KMS-11 (cell line): Measurements from ENCODE around the gene PDZD2.

ENCODE experiments used
- H2AFZ ChIP-seq: fragments of 200-600 bp; sonication (generic); 2 replicates; pipeline ENCODE4 v1.6.1; 2016; ENCODE audit warnings: antibody characterized with exemption, mixed run types, low read depth
- H3K27ac ChIP-seq: fragments of 200-600 bp; sonication (generic); 2 replicates; pipeline ENCODE4 v1.6.1; 2016; ENCODE audit warnings: mild to moderate bottlenecking, mixed run types
- H3K27me3 ChIP-seq: fragments of 200-600 bp; sonication (generic); 2 replicates; pipeline ENCODE4 v1.6.1; 2017; ENCODE audit warnings: mild to moderate bottlenecking, low read depth, mixed run types, moderate library complexity; ENCODE audit not compliant: insufficient read depth
- H3K36me3 ChIP-seq: fragments of 200-600 bp; sonication (generic); 2 replicates; pipeline ENCODE4 v1.6.1; 2017; ENCODE audit warnings: mild to moderate bottlenecking, mixed run types; ENCODE audit not compliant: insufficient read depth
- H3K4me1 ChIP-seq: fragments of 200-600 bp; sonication (generic); 2 replicates; pipeline ENCODE4 v1.6.1; 2016; ENCODE audit warnings: mild to moderate bottlenecking, low read depth, mixed run types; ENCODE audit not compliant: poor library complexity, severe bottlenecking
- H3K4me2 ChIP-seq: fragments of 200-600 bp; sonication (generic); 2 replicates; pipeline ENCODE4 v1.7.0; 2016; ENCODE audit warnings: mild to moderate bottlenecking, mixed run types
- H3K4me3 ChIP-seq: fragments of 200-600 bp; sonication (generic); IDR thresholded peaks from 2 replicates; pipeline ENCODE4 v1.6.1; 2017; ENCODE audit warnings: low read depth, low read length, mixed read lengths; ENCODE audit not compliant: insufficient read depth
- H3K79me2 ChIP-seq: fragments of 200-600 bp; sonication (generic); 2 replicates; pipeline ENCODE4 v1.6.1; 2016; ENCODE audit warnings: low read depth, mixed run types; ENCODE audit not compliant: insufficient read depth
- H3K9ac ChIP-seq: fragments of 200-600 bp; sonication (generic); 2 replicates; pipeline ENCODE4 v1.6.1; 2016; ENCODE audit warnings: mild to moderate bottlenecking, mixed run types
- H4K20me1 ChIP-seq: fragments of 200-600 bp; sonication (generic); 2 replicates; pipeline ENCODE4 v1.6.1; 2016; ENCODE audit warnings: mild to moderate bottlenecking, mixed run types; ENCODE audit not compliant: insufficient read depth
- CTCF ChIP-seq: fragments of 200-600 bp; sonication (generic); conservative IDR thresholded peaks from 2 replicates; pipeline ENCODE4 v1.6.1; 2017; ENCODE audit warnings: low read depth, mild to moderate bottlenecking, antibody characterized with exemption, low read length, moderate library complexity, mixed read lengths

The PDZD2 gene

DNA sequence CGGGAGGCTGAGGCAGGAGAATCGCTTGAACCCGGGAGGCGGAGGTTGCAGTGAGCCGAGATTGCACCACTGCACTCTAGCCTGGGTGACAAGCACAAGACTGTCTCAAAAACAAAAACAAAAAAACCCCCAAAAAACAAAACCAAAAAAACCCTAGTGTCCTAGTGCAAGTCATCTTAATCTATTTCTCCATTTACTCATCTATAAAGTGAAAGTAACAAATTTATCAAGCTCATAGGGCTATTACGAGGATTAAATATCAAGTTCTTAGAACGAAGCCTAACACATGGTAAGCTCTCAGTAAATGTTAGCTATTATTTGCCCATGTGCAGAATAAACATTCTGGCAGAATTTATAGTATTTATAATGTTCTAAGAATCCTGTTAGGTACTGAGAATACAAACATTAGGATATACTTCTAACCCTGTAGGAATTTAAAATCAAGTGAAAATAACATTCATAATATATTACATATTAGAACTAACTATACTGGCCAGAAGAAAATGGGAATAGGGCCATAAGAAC lies 490.2 kb downstream of the PDZD2 start:
- Histone ChIP-seq H2AFZ (no peak overlapping the region), H3K36me3 (0 out of 2 replicates have a peak, but pooled peaks cover 5% of the 10 kb centered on the region), H3K27me3 (no peaks in the 10 kb centered on the region), H3K79me2 (no peaks in the 10 kb centered on the region; the same call in 1 of the 2 replicates), H3K27ac (no peak overlapping the region), H3K4me3 (no peak overlapping the region), H4K20me1 (no peaks in the 10 kb centered on the region), H3K4me2 (no peak overlapping the region), H3K9ac (no peak overlapping the region), H3K4me1 (no peaks in the 10 kb centered on the region)
- TF ChIP-seq CTCF: no peak

- no peaks in the 10 kb centered on the region for H4K20me1 ChIP-seq
- H3K4me3 ChIP-seq: no peak overlapping the region
- no peak overlapping the region for H3K27ac ChIP-seq
- H3K4me2 ChIP-seq: no peak overlapping the region
- no peaks in the 10 kb centered on the region for H3K4me1 ChIP-seq
- no peak for TF ChIP-seq CTCF
- no peak overlapping the region for H3K9ac ChIP-seq
- H3K27me3 ChIP-seq: no peaks in the 10 kb centered on the region
- H3K79me2 ChIP-seq: no peaks in the 10 kb centered on the region; the same call in 1 of the 2 replicates
- H2AFZ ChIP-seq: no peak overlapping the region
- H3K36me3 ChIP-seq: peaks cover 8% of the 10 kb centered on the region; the same call in 1 of the 2 replicates
These were observed 491.9 kb downstream of the PDZD2 start for GRCh38 chr5:32130865-32131264.

GRCh38 chr5:32131604-32132003 lies 492.7 kb downstream of the PDZD2 start:
- H3K27me3 ChIP-seq: no peaks in the 10 kb centered on the region
- H3K27ac ChIP-seq: no peak overlapping the region
- H2AFZ ChIP-seq: no peak overlapping the region
- no peak overlapping the region for H3K4me3 ChIP-seq
- H3K4me2 ChIP-seq: no peak overlapping the region
- no peaks in the 10 kb centered on the region; the same call in 1 of the 2 replicates for H3K79me2 ChIP-seq
- no peak for TF ChIP-seq CTCF
- H4K20me1 ChIP-seq: no peaks in the 10 kb centered on the region
- H3K4me1 ChIP-seq: no peaks in the 10 kb centered on the region
- peaks cover 5% of the 10 kb centered on the region; the same call in 1 of the 2 replicates for H3K36me3 ChIP-seq
- no peak overlapping the region for H3K9ac ChIP-seq

- no peak for TF ChIP-seq CTCF
- H3K79me2 ChIP-seq: peaks cover 8% of the 10 kb centered on the region; the same call in 1 of the 2 replicates
- H4K20me1 ChIP-seq: no peaks in the 10 kb centered on the region
These were observed 493.8 kb downstream of the PDZD2 start for GRCh38 chr5:32132757-32133156.

More at GRCh38 chr5:32132757-32133156, 493.8 kb downstream of the PDZD2 start:
- Histone ChIP-seq H3K4me1 (no peaks in the 10 kb centered on the region), H3K4me3 (no peak overlapping the region), H3K9ac (no peak overlapping the region), H3K4me2 (no peak overlapping the region), H3K27me3 (no peaks in the 10 kb centered on the region), H3K27ac (no peak overlapping the region), H3K36me3 (peaks cover 3% of the 10 kb centered on the region; the same call in 1 of the 2 replicates), H2AFZ (no peak overlapping the region)
